K562 (cell line): ENCODE data around the gene PROK2. TPM values are rescaled to one million over a fixed set of nuclear protein-coding genes. Genes with fewer than 3 reads are reported as not detected.

ENCODE experiments used
- CBX2 ChIP-seq: fragments of 200-600 bp; sonication (generic); IDR thresholded peaks from one replicate; pipeline ENCODE4 v1.6.1; 2012; ENCODE audit warnings: mild to moderate bottlenecking, low read length, inconsistent platforms; ENCODE audit not compliant: insufficient read depth, poor library complexity, severe bottlenecking
- DNMT1 ChIP-seq: fragments of 450-650 bp; IDR thresholded peaks from 2 replicates; pipeline ENCODE4 v1.6.1; 2016; ENCODE audit warnings: antibody characterized with exemption, mild to moderate bottlenecking
- DPF2 ChIP-seq: fragments of 450-650 bp; IDR thresholded peaks from 2 replicates; pipeline ENCODE4 v1.6.1; 2016
- MAFG ChIP-seq: fragments of 450-650 bp; conservative IDR thresholded peaks from 2 replicates; pipeline ENCODE4 v1.6.1; 2016; ENCODE audit warnings: missing genetic modification characterization, missing compliant biosample characterization
- MBD2 ChIP-seq: sonication (generic); IDR thresholded peaks from 2 replicates; pipeline ENCODE4 v1.6.1; 2016; ENCODE audit warnings: low read depth, borderline replicate concordance
- POLR3A ChIP-seq: IDR thresholded peaks from 2 replicates; pipeline ENCODE4 v1.6.1; 2011; ENCODE audit warnings: borderline replicate concordance, mild to moderate bottlenecking, moderate library complexity; ENCODE audit not compliant: insufficient read length, insufficient read depth; ENCODE audit errors: extremely low read depth
- RB1 ChIP-seq: fragments of 450-650 bp; IDR thresholded peaks from 2 replicates; pipeline ENCODE4 v1.6.1; 2017; ENCODE audit warnings: low read depth, mild to moderate bottlenecking
- SMAD3 ChIP-seq: fragments of 450-650 bp; formaldehyde crosslinking; conservative IDR thresholded peaks from 2 replicates; pipeline ENCODE4 v1.4.0; 2020; ENCODE audit warnings: mild to moderate bottlenecking
- TBP ChIP-seq: optimal IDR thresholded peaks from 2 replicates; pipeline ENCODE3; 2011; ENCODE audit warnings: low read depth, low read length, improper control_type of control experiment
- ZBED1 ChIP-seq: IDR thresholded peaks from 2 replicates; pipeline ENCODE4 v1.6.1; 2014
- ZC3H8 ChIP-seq: fragments of 450-650 bp; IDR thresholded peaks from 2 replicates; pipeline ENCODE4 v1.6.1; 2017
- ZFP36 ChIP-seq: fragments of 150-350 bp; IDR thresholded peaks from 2 replicates; pipeline ENCODE4 v1.6.1; 2018; ENCODE audit warnings: low read length, low read depth; ENCODE audit not compliant: partially characterized antibody
- ZNF140 ChIP-seq: fragments of 250-450 bp; sonication (Bioruptor Pico); IDR thresholded peaks from 2 replicates; pipeline ENCODE4 v1.8.0; 2021; ENCODE audit warnings: moderate library complexity, mild to moderate bottlenecking, inconsistent platforms
- ZNF239 ChIP-seq: fragments of 250-450 bp; sonication (Bioruptor Pico); IDR thresholded peaks from 2 replicates; pipeline ENCODE4 v1.4.0; 2020; ENCODE audit warnings: mild to moderate bottlenecking
- ZNF518B ChIP-seq: fragments of 250-450 bp; sonication (Bioruptor Pico); IDR thresholded peaks from 2 replicates; pipeline ENCODE4 v1.5.0; 2021; ENCODE audit warnings: mild to moderate bottlenecking, moderate library complexity
- ZNF586 ChIP-seq: fragments of 450-650 bp; formaldehyde crosslinking; conservative IDR thresholded peaks from 2 replicates; pipeline ENCODE4 v1.4.0; 2020; ENCODE audit warnings: mild to moderate bottlenecking, moderate library complexity
- polyA plus RNA-seq, 8 experiments: library from polyadenylated mRNA; depleted of rRNA in 4 of 8; stranded (reverse) in 5 of 8; unstranded in 3 of 8; fragments of >200 nt; fragmentation: Nextera tagmentation in 2 of 8; fragmentation: Illumina TruSeq in 1 of 8; extraction: Ambion mirVana in 2 of 8; extraction: Trizol in 1 of 8; gene quantifications; 2 replicates each; pipeline versions ENCODE4 v1.2.1 to v1.2.3, GENCODE V29; 2011 to 2014; ENCODE audit warnings: inconsistent platforms in 1 of 8, missing spikeins in 1 of 8
- total RNA-seq, 7 experiments: library from RNA; depleted of rRNA in 6 of 7; stranded (reverse); fragments of >200 nt in 6 of 7; fragmentation: Illumina TruSeq in 2 of 7; extraction: Trizol in 2 of 7; gene quantifications; 2 replicates each; pipeline versions ENCODE4 v1.2.1 to v1.2.3, GENCODE V29; 2011 to 2021; ENCODE audit warnings: low replicate concordance in 1 of 7
- TF ChIP-seq, protein P1 (sequence below), 2 experiments: fragments of 450-650 bp in 1 of 2; IDR thresholded peaks; 2 replicates each; pipeline ENCODE4 v1.6.1; 2011 to 2017; ENCODE audit warnings: low read depth in 2 of 2, antibody characterized with exemption in 1 of 2, borderline replicate concordance in 1 of 2, low read length in 1 of 2, mild to moderate bottlenecking in 1 of 2, mixed read lengths in 1 of 2; ENCODE audit not compliant: control insufficient read depth in 1 of 2

Gene PROK2
- total and polyA plus RNA-seq, 9 of the 15 experiments (the other 6 are each of a cell fraction or from before 2014, with no cell fraction given) = 0.07 to 0.13 TPM; not detected in 7

- no peak for TF ChIP-seq ZNF518B
- TF ChIP-seq DPF2 = no peak
- TF ChIP-seq, protein P1, sequence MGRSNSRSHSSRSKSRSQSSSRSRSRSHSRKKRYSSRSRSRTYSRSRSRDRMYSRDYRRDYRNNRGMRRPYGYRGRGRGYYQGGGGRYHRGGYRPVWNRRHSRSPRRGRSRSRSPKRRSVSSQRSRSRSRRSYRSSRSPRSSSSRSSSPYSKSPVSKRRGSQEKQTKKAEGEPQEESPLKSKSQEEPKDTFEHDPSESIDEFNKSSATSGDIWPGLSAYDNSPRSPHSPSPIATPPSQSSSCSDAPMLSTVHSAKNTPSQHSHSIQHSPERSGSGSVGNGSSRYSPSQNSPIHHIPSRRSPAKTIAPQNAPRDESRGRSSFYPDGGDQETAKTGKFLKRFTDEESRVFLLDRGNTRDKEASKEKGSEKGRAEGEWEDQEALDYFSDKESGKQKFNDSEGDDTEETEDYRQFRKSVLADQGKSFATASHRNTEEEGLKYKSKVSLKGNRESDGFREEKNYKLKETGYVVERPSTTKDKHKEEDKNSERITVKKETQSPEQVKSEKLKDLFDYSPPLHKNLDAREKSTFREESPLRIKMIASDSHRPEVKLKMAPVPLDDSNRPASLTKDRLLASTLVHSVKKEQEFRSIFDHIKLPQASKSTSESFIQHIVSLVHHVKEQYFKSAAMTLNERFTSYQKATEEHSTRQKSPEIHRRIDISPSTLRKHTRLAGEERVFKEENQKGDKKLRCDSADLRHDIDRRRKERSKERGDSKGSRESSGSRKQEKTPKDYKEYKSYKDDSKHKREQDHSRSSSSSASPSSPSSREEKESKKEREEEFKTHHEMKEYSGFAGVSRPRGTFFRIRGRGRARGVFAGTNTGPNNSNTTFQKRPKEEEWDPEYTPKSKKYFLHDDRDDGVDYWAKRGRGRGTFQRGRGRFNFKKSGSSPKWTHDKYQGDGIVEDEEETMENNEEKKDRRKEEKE (IDR thresholded peaks at IDR 0.05; ENCODE audit: borderline replicate concordance in 1 of 2, control insufficient read depth in 1 of 2, low read depth in 2 of 2, low read length in 1 of 2) = no peak
- no peak for TF ChIP-seq ZNF140
- no peak for TF ChIP-seq ZBED1
- TF ChIP-seq POLR3A = no peak
- TF ChIP-seq TBP = no peak
- TF ChIP-seq MAFG (tag) = 0 out of 2 replicates have a peak, but pooled peaks have one; percentile 18
- no peak for TF ChIP-seq ZNF586
- TF ChIP-seq ZC3H8 = no peak
- TF ChIP-seq RB1 = no peak
- no peak for TF ChIP-seq SMAD3 (CRISPR knock-in tag)
- no peak for TF ChIP-seq ZNF239 (CRISPR knock-in tag)
- no peak for TF ChIP-seq ZFP36
- no peak for TF ChIP-seq MBD2
- no peak for TF ChIP-seq CBX2
- no peak for TF ChIP-seq DNMT1
Measured at GRCh38 chr3:71779674-71780377, 5.1 kb downstream of the PROK2 start (continued).
